DMS153 treated with DMSO at 0.1 percent for 48 hours (cell line): Measurements from ENCODE around the gene RPLP2.

Source experiments
- DNase-seq: peaks from one replicate; lab custom pipeline; 2025; ENCODE audit not compliant: unreplicated experiment; lab: John Stamatoyannopoulos, UW

Gene RPLP2

GRCh38 chr11:809287-810039 lies at the start of gene RPLP2:
Gene RPLP2, plus strand, starts transcription at chr11:809967. Its CDS starts 268 bp downstream, at chr11:810235.
- DNase-seq, result peak; percentile 91

- DNase-seq, result no peak
Measured at GRCh38 chr11:760236-760635, 49.5 kb upstream of the RPLP2 start.

GRCh38 chr11:761526-762108 lies 48.1 kb upstream of the RPLP2 start:
- DNase-seq, result no peak

GRCh38 chr11:762421-763072 lies 47.2 kb upstream of the RPLP2 start:
- no peak for DNase-seq

GRCh38 chr11:763073-763463 lies 46.7 kb upstream of the RPLP2 start:
- DNase-seq, result peak; percentile 64

GRCh38 chr11:763549-764321 lies 46.0 kb upstream of the RPLP2 start:
- DNase-seq, result no peak

GRCh38 chr11:764322-765024 lies 45.3 kb upstream of the RPLP2 start:
- no peak for DNase-seq

- no peak for DNase-seq
Measured at GRCh38 chr11:765025-765801, 44.6 kb upstream of the RPLP2 start.

- no peak for DNase-seq
Measured at GRCh38 chr11:765802-766091, 44.0 kb upstream of the RPLP2 start.

- no peak for DNase-seq
Measured at GRCh38 chr11:766106-766935, 43.4 kb upstream of the RPLP2 start.

- no peak for DNase-seq
Measured at GRCh38 chr11:766936-767210, 42.9 kb upstream of the RPLP2 start.

- no peak for DNase-seq
Measured at GRCh38 chr11:767238-767637, 42.5 kb upstream of the RPLP2 start.

- no peak for DNase-seq
Measured at GRCh38 chr11:769887-770641, 39.7 kb upstream of the RPLP2 start.

GRCh38 chr11:770642-771616 lies 38.8 kb upstream of the RPLP2 start:
- no peak for DNase-seq

- DNase-seq, result no peak
Measured at GRCh38 chr11:771617-772204, 38.1 kb upstream of the RPLP2 start.

GRCh38 chr11:772429-773390 lies 37.1 kb upstream of the RPLP2 start:
- no peak for DNase-seq
